ENCODE results near the gene ACR. TPM values are rescaled to one million over a fixed set of nuclear protein-coding genes. Genes with fewer than 3 reads are reported as not detected.

ACR gene
- total and polyA plus RNA-seq, 2 donors from 2014 or later = 1.0 to 1.6 TPM

DNA sequence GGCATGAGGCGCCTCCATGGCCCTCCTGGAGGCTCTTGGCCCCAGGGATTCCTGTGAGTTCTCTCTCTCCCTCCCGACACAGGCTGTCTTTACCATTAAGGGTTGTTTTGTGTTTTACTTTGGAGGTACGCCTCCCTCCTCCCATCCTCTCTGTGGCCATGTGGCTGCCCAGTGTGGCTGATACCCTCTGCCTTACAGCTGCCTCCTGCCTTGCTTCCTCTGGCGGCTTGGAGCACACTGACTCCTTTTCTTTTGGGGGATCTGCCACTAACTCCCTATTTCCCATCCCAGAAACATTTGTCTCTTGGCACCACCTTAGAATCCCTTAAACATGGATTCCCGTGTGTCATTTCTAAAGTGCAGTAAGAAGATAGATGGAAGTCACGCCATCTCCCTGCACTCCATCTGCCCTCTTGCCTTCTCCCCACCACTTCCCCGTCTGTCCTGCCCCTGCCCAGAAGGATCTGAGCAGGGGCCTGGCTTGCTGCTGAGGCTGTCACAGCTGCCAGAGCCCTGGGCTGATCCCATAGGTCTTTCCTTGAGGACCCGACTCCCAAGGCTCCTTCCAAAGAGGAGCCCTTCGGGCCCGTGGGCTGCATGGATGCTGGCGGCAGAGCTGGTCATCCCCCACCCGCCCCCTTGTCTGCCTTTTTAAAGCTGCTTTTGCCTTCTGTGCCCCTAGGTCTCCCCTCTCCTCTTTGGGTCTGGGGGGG lies 15.1 kb upstream of the ACR start:
- no peaks in the 10 kb centered on the region for H3K9me3 ChIP-seq (ENCODE audit: control insufficient read depth in 2 of 3, insufficient read depth in 1 of 3, low read length in 3 of 3)
- intact Hi-C loops (cut with DNase I) = no loop called here
- no peak overlapping the region for H3K9ac ChIP-seq (ENCODE audit: low read length in 3 of 3)
- DNase-seq (peak in 1 of 5 donors; percentile 33), FAIRE-seq (no peak)
- H3K27ac ChIP-seq (ENCODE audit: low read depth in 2 of 2, low read length in 2 of 2) = no peak overlapping the region
- H3K27me3 ChIP-seq (ENCODE audit: control insufficient read depth, insufficient read depth, low read length) = no peaks in the 10 kb centered on the region
- H3K36me3 ChIP-seq (ENCODE audit: control insufficient read depth in 2 of 3, insufficient read depth in 3 of 3, low read length in 3 of 3) = peaks cover 0 to 10% (median 5%) of the 10 kb centered on the region in 3 donors
- TF ChIP-seq CTCF (IDR thresholded peaks at IDR 0.05; ENCODE audit: borderline replicate concordance, extremely low read depth, insufficient read depth) = no peak
- H3K4me1 ChIP-seq (ENCODE audit: control insufficient read depth in 2 of 3, insufficient read depth in 2 of 3, low read depth in 1 of 3, low read length in 3 of 3) = no peaks in the 10 kb centered on the region
- H3K4me3 ChIP-seq (ENCODE audit: low read length in 3 of 3) = no peak overlapping the region

- Histone ChIP-seq H3K4me3 (ENCODE audit: low read length in 3 of 3) (no peak overlapping the region), H3K9me3 (ENCODE audit: control insufficient read depth in 2 of 3, insufficient read depth in 1 of 3, low read length in 3 of 3) (no peaks in the 10 kb centered on the region), H3K4me1 (ENCODE audit: control insufficient read depth in 2 of 3, insufficient read depth in 2 of 3, low read depth in 1 of 3, low read length in 3 of 3) (no peaks in the 10 kb centered on the region), H3K36me3 (ENCODE audit: control insufficient read depth in 2 of 3, insufficient read depth in 3 of 3, low read length in 3 of 3) (peaks cover 0 to 10% (median 5%) of the 10 kb centered on the region in 3 donors), H3K27ac (ENCODE audit: low read depth in 2 of 2, low read length in 2 of 2) (no peak overlapping the region), H3K9ac (ENCODE audit: low read length in 3 of 3) (no peak overlapping the region), H3K27me3 (ENCODE audit: control insufficient read depth, insufficient read depth, low read length) (no peaks in the 10 kb centered on the region)
- no peak for TF ChIP-seq CTCF (IDR thresholded peaks at IDR 0.05; ENCODE audit: borderline replicate concordance, extremely low read depth, insufficient read depth)
- peak in 4 of 5 donors; percentile 27 to 52 (median 46) for DNase-seq
- intact Hi-C loops (cut with DNase I) = no loop called here
- FAIRE-seq = no peak
These were observed 14.0 kb upstream of the ACR start for GRCh38 chr22:50723991-50724390.

- FAIRE-seq = no peak
These were observed 13.4 kb upstream of the ACR start for GRCh38 chr22:50724616-50725015.

More at GRCh38 chr22:50724616-50725015, 13.4 kb upstream of the ACR start:
- no peak for TF ChIP-seq CTCF (IDR thresholded peaks at IDR 0.05; ENCODE audit: borderline replicate concordance, extremely low read depth, insufficient read depth)
- Histone ChIP-seq H3K9ac (ENCODE audit: low read length in 3 of 3) (no peak overlapping the region), H3K27ac (ENCODE audit: low read depth in 2 of 2, low read length in 2 of 2) (no peak overlapping the region), H3K27me3 (ENCODE audit: control insufficient read depth, insufficient read depth, low read length) (no peaks in the 10 kb centered on the region), H3K9me3 (ENCODE audit: control insufficient read depth in 2 of 3, insufficient read depth in 1 of 3, low read length in 3 of 3) (no peaks in the 10 kb centered on the region), H3K36me3 (ENCODE audit: control insufficient read depth in 2 of 3, insufficient read depth in 3 of 3, low read length in 3 of 3) (peaks cover 0 to 10% (median 5%) of the 10 kb centered on the region in 3 donors), H3K4me1 (ENCODE audit: control insufficient read depth in 2 of 3, insufficient read depth in 2 of 3, low read depth in 1 of 3, low read length in 3 of 3) (no peaks in the 10 kb centered on the region), H3K4me3 (ENCODE audit: low read length in 3 of 3) (no peak overlapping the region)
- peak in 1 of 5 donors; percentile 58 for DNase-seq
- intact Hi-C loops (cut with DNase I) = no loop called here

Data from kidney (tissue), 14 donors.